ENCODE results near the gene TOR1AIP2.
"Not testable (repeated sequence)": the region's sequence is repeated elsewhere in the genome, so short reads cannot be mapped to it uniquely, and the experiment has no call there.

TOR1AIP2 gene

GRCh38 chr1:179873438-179873851 is 4.2 kb downstream of the TOR1AIP2 start:
- no peak for DNase-seq

- DNase-seq: no peak
Measured at GRCh38 chr1:179872558-179872957, 5.0 kb downstream of the TOR1AIP2 start.

GRCh38 chr1:179871940-179872339 is 5.7 kb downstream of the TOR1AIP2 start:
- DNase-seq: no peak

- DNase-seq: no peak
Measured at GRCh38 chr1:179870870-179871269, 6.7 kb downstream of the TOR1AIP2 start.

- DNase-seq: no peak
Measured at GRCh38 chr1:179867493-179868330, 9.9 kb downstream of the TOR1AIP2 start.

- no peak for DNase-seq
Measured at GRCh38 chr1:179866616-179867015, 11.0 kb downstream of the TOR1AIP2 start.

GRCh38 chr1:179865377-179865776 is 12.2 kb downstream of the TOR1AIP2 start:
- no peak for DNase-seq

GRCh38 chr1:179860652-179861051 is 17.0 kb downstream of the TOR1AIP2 start:
- no peak for DNase-seq

- peak; percentile 37 for DNase-seq
Measured at GRCh38 chr1:179857009-179857408, 20.6 kb downstream of the TOR1AIP2 start.

- DNase-seq: no peak
Measured at GRCh38 chr1:179856296-179856695, 21.3 kb downstream of the TOR1AIP2 start.

- DNase-seq: not testable (repeated sequence)
Measured at GRCh38 chr1:179855831-179856230, 21.8 kb downstream of the TOR1AIP2 start.

GRCh38 chr1:179853102-179853501 is 24.5 kb downstream of the TOR1AIP2 start:
- DNase-seq: no peak

GRCh38 chr1:179848233-179848632 is 29.4 kb downstream of the TOR1AIP2 start:
- no peak for DNase-seq

- no peak for DNase-seq
Measured at GRCh38 chr1:179840107-179840506, 37.5 kb downstream of the TOR1AIP2 start.

GRCh38 chr1:179836686-179837445 is 40.7 kb downstream of the TOR1AIP2 start:
- not testable (repeated sequence) for DNase-seq

GRCh38 chr1:179831852-179832699 is 45.5 kb downstream of the TOR1AIP2 start:
- no peak for DNase-seq

GRCh38 chr1:179831225-179831624 is 46.4 kb downstream of the TOR1AIP2 start:
- DNase-seq: no peak

- no peak for DNase-seq
Measured at GRCh38 chr1:179828554-179829110, 49.0 kb downstream of the TOR1AIP2 start.

GRCh38 chr1:179826626-179827280 is 50.9 kb downstream of the TOR1AIP2 start:
- DNase-seq: no peak

- DNase-seq: no peak
Measured at GRCh38 chr1:179825798-179826460, 51.7 kb downstream of the TOR1AIP2 start.

- no peak for DNase-seq
Measured at GRCh38 chr1:179825206-179825605, 52.4 kb downstream of the TOR1AIP2 start.

- no peak for DNase-seq
Measured at GRCh38 chr1:179824265-179824664, 53.3 kb downstream of the TOR1AIP2 start.
